CD4-positive, CD25-positive, alpha-beta regulatory T cell (primary cell): ENCODE results near the gene GRN. TPM values are rescaled to one million over a fixed set of nuclear protein-coding genes. Genes with fewer than 3 reads are reported as not detected.
"Not testable (repeated sequence)": the region's sequence is repeated elsewhere in the genome, so short reads cannot be mapped to it uniquely, and the experiment has no call there.

Experiments used
- ATAC-seq, 2 donors: fragments of 150-1000 bp; cut with Tn5 transposase; one replicate each; pipeline ENCODE4 v1.10.0; 2021; ENCODE audit warnings: low read depth in 2 of 2, moderate number of reproducible peaks in 2 of 2, moderate library complexity in 1 of 2
- DNase-seq, 3 donors: peaks; one replicate each; pipeline versions ENCODE4 v3.0.0 to v3.0.0-alpha.2; 2012 to 2022; ENCODE audit warnings: mixed read lengths in 1 of 3
- H3K27ac ChIP-seq: one replicate; pipeline ENCODE4 v1.7.0; 2013; ENCODE audit warnings: mild to moderate bottlenecking, low read length; ENCODE audit not compliant: insufficient read depth, poor library complexity, severe bottlenecking
- H3K27me3 ChIP-seq: one replicate; pipeline ENCODE4 v1.7.0; 2013; ENCODE audit warnings: low read length; ENCODE audit not compliant: control insufficient read depth, insufficient read depth
- H3K36me3 ChIP-seq: one replicate; pipeline ENCODE4 v1.7.0; 2013; ENCODE audit warnings: mild to moderate bottlenecking, low read length, moderate library complexity; ENCODE audit not compliant: control insufficient read depth, insufficient read depth
- H3K4me1 ChIP-seq: 2 replicates; pipeline ENCODE4 v1.7.0; 2013; ENCODE audit warnings: mild to moderate bottlenecking, low read length; ENCODE audit not compliant: insufficient read depth, control insufficient read depth, poor library complexity, severe bottlenecking
- H3K4me3 ChIP-seq: one replicate; pipeline ENCODE4 v1.7.0; 2013; ENCODE audit warnings: low read depth, mild to moderate bottlenecking, low read length, moderate library complexity
- H3K9me3 ChIP-seq, 2 experiments: 1 replicate in 1 of 2; 2 replicates in 1 of 2; pipeline ENCODE4 v1.7.0; 2013; ENCODE audit warnings: low read length in 2 of 2, mild to moderate bottlenecking in 1 of 2, moderate library complexity in 1 of 2; ENCODE audit not compliant: control insufficient read depth in 2 of 2
- H3K27ac Mint-ChIP-seq, 3 donors: one replicate each; pipeline ENCODE4 v1.8.0; 2020 to 2022; ENCODE audit warnings: mild to moderate bottlenecking in 3 of 3, mixed read lengths in 3 of 3, moderate library complexity in 2 of 3
- H3K27me3 Mint-ChIP-seq: one replicate; pipeline ENCODE4 v1.8.0; 2022; ENCODE audit warnings: mild to moderate bottlenecking, mixed read lengths
- H3K36me3 Mint-ChIP-seq: one replicate; pipeline ENCODE4 v1.8.0; 2020; ENCODE audit warnings: mixed read lengths
- H3K4me1 Mint-ChIP-seq, 4 donors: one replicate each; pipeline ENCODE4 v1.8.0; 2020 to 2022; ENCODE audit warnings: mixed read lengths in 4 of 4, mild to moderate bottlenecking in 1 of 4
- H3K4me3 Mint-ChIP-seq, 4 donors: one replicate each; pipeline ENCODE4 v1.8.0; 2020 to 2022; ENCODE audit warnings: mild to moderate bottlenecking in 4 of 4, mixed read lengths in 4 of 4, moderate library complexity in 3 of 4
- H3K9me3 Mint-ChIP-seq, 7 donors: one replicate each; pipeline ENCODE4 v1.8.0; 2020 to 2022; ENCODE audit warnings: mixed read lengths in 7 of 7, mild to moderate bottlenecking in 3 of 7, moderate library complexity in 2 of 7
- polyA plus RNA-seq, 4 donors: library from polyadenylated mRNA; unstranded; fragments of 300-500 nt; fragmentation: Illumina TruSeq; gene quantifications; one replicate each; pipeline ENCODE4 v1.2.3, GENCODE V29; 2021
- total RNA-seq: library from RNA; stranded (reverse); gene quantifications from one replicate; pipeline ENCODE4 v1.2.3, GENCODE V29; 2022

GRN gene
- total and polyA plus RNA-seq, 5 donors from 2014 or later = 24.3 to 39.4 (median 32.0) TPM

GRCh38 chr17:44389723-44390202 is 44.7 kb downstream of the GRN start:
- no peak for ATAC-seq
- H3K4me1 Mint-ChIP-seq = peaks cover 0 to 17% (median 3%) of the 10 kb centered on the region in 4 donors
- H3K36me3 Mint-ChIP-seq = no peaks in the 10 kb centered on the region
- no peaks in the 10 kb centered on the region for H3K36me3 ChIP-seq
- peaks cover 20% of the 10 kb centered on the region for H3K27me3 Mint-ChIP-seq
- no peak overlapping the region for H3K27ac ChIP-seq
- no peak for DNase-seq
- peak overlapping the region in 1 of 3 donors; percentile 85 for H3K27ac Mint-ChIP-seq
- H3K9me3 ChIP-seq = no peaks in the 10 kb centered on the region
- H3K4me3 ChIP-seq = no peak overlapping the region
- no peaks in the 10 kb centered on the region for H3K9me3 Mint-ChIP-seq
- peaks cover 13% of the 10 kb centered on the region for H3K4me1 ChIP-seq
- H3K27me3 ChIP-seq = peaks cover 5% of the 10 kb centered on the region
- peak overlapping the region in 1 of 4 donors; percentile 66 for H3K4me3 Mint-ChIP-seq

GRCh38 chr17:44390250-44390870 is 45.3 kb downstream of the GRN start:
- Histone ChIP-seq H3K4me3 (no peak overlapping the region), H3K36me3 (no peaks in the 10 kb centered on the region), H3K27me3 (peaks cover 5% of the 10 kb centered on the region), H3K27ac (no peak overlapping the region), H3K4me1 (peaks cover 7% of the 10 kb centered on the region), H3K9me3 (no peaks in the 10 kb centered on the region)
- peaks cover 0 to 13% (median 3%) of the 10 kb centered on the region in 4 donors for H3K4me1 Mint-ChIP-seq
- H3K9me3 Mint-ChIP-seq = no peaks in the 10 kb centered on the region
- H3K27me3 Mint-ChIP-seq = peaks cover 16% of the 10 kb centered on the region
- no peak overlapping the region for H3K4me3 Mint-ChIP-seq
- DNase-seq (no peak), ATAC-seq (no peak)
- no peak overlapping the region for H3K27ac Mint-ChIP-seq
- H3K36me3 Mint-ChIP-seq = no peaks in the 10 kb centered on the region

- not testable (repeated sequence) for H3K9me3 Mint-ChIP-seq, H3K27ac ChIP-seq, H3K4me3 Mint-ChIP-seq, ATAC-seq, H3K4me1 Mint-ChIP-seq, H3K27me3 ChIP-seq, DNase-seq, H3K9me3 ChIP-seq, H3K27ac Mint-ChIP-seq, H3K4me3 ChIP-seq, H3K27me3 Mint-ChIP-seq, H3K4me1 ChIP-seq
- H3K36me3 Mint-ChIP-seq = peaks cover 16% of the 10 kb centered on the region
- peaks cover 19% of the 10 kb centered on the region for H3K36me3 ChIP-seq
These were observed 49.0 kb downstream of the GRN start for GRCh38 chr17:44394112-44394511.

- no peaks in the 10 kb centered on the region for H3K9me3 Mint-ChIP-seq
- peaks cover 24% of the 10 kb centered on the region for H3K36me3 Mint-ChIP-seq
- Histone ChIP-seq H3K9me3 (no peaks in the 10 kb centered on the region), H3K4me1 (no peaks in the 10 kb centered on the region), H3K36me3 (peaks cover 26% of the 10 kb centered on the region), H3K27ac (no peak overlapping the region), H3K4me3 (no peak overlapping the region), H3K27me3 (no peaks in the 10 kb centered on the region)
- no peak overlapping the region for H3K27ac Mint-ChIP-seq
- DNase-seq (no peak), ATAC-seq (no peak)
- H3K4me1 Mint-ChIP-seq = peaks cover 0 to 6% (median 2%) of the 10 kb centered on the region in 4 donors
- H3K4me3 Mint-ChIP-seq = peak overlapping the region in 1 of 4 donors; percentile 5
- H3K27me3 Mint-ChIP-seq = no peaks in the 10 kb centered on the region
These were observed 49.7 kb downstream of the GRN start for GRCh38 chr17:44394833-44395232.

- Histone ChIP-seq H3K36me3 (peaks cover 45% of the 10 kb centered on the region), H3K4me1 (no peaks in the 10 kb centered on the region), H3K4me3 (no peak overlapping the region), H3K27me3 (no peaks in the 10 kb centered on the region), H3K27ac (no peak overlapping the region), H3K9me3 (no peaks in the 10 kb centered on the region)
- no peak for DNase-seq
- H3K27ac Mint-ChIP-seq = peak overlapping the region in 1 of 3 donors; percentile 3
- no peak for ATAC-seq
- H3K4me3 Mint-ChIP-seq = no peak overlapping the region
- peaks cover 38% of the 10 kb centered on the region for H3K36me3 Mint-ChIP-seq
- H3K4me1 Mint-ChIP-seq = peaks cover 0 to 4% (median 3%) of the 10 kb centered on the region in 4 donors
- peaks cover 0 to 2% (median 0%) of the 10 kb centered on the region in 7 donors for H3K9me3 Mint-ChIP-seq
- H3K27me3 Mint-ChIP-seq = no peaks in the 10 kb centered on the region
These were observed 51.8 kb downstream of the GRN start for GRCh38 chr17:44396946-44397345.

GRCh38 chr17:44397479-44398440 is 52.7 kb downstream of the GRN start:
- peaks cover 0 to 2% (median 0%) of the 10 kb centered on the region in 7 donors for H3K9me3 Mint-ChIP-seq
- peak in 1 of 2 donors; percentile 15 for ATAC-seq

GRCh38 chr17:44398692-44399691 is 53.9 kb downstream of the GRN start:
- no peak overlapping the region for H3K4me3 Mint-ChIP-seq
- ATAC-seq = no peak
- H3K27ac Mint-ChIP-seq = peak overlapping the region in 2 of 3 donors; percentile 26 to 94
- H3K9me3 ChIP-seq = no peaks in the 10 kb centered on the region
- H3K27ac ChIP-seq = no peak overlapping the region
- peaks cover 0 to 2% (median 0%) of the 10 kb centered on the region in 7 donors for H3K9me3 Mint-ChIP-seq
- peaks cover 51% of the 10 kb centered on the region for H3K36me3 ChIP-seq
- H3K4me1 ChIP-seq = no peaks in the 10 kb centered on the region
- peaks cover 44% of the 10 kb centered on the region for H3K36me3 Mint-ChIP-seq
- no peaks in the 10 kb centered on the region for H3K27me3 ChIP-seq
- peaks cover 0 to 4% (median 3%) of the 10 kb centered on the region in 4 donors for H3K4me1 Mint-ChIP-seq
- no peak for DNase-seq
- H3K27me3 Mint-ChIP-seq = no peaks in the 10 kb centered on the region
- H3K4me3 ChIP-seq = no peak overlapping the region

More at GRCh38 chr17:44397479-44398440, 52.7 kb downstream of the GRN start:
- Mint-ChIP-seq H3K4me3 (no peak overlapping the region), H3K27ac (peak overlapping the region in 1 of 3 donors; percentile 43), H3K36me3 (peaks cover 44% of the 10 kb centered on the region), H3K4me1 (peaks cover 0 to 4% (median 3%) of the 10 kb centered on the region in 4 donors), H3K27me3 (no peaks in the 10 kb centered on the region)
- H3K36me3 ChIP-seq = peaks cover 49% of the 10 kb centered on the region
- H3K27ac ChIP-seq = no peak overlapping the region
- no peak overlapping the region for H3K4me3 ChIP-seq
- DNase-seq = no peak
- H3K4me1 ChIP-seq = no peaks in the 10 kb centered on the region
- H3K9me3 ChIP-seq = no peaks in the 10 kb centered on the region
- H3K27me3 ChIP-seq = no peaks in the 10 kb centered on the region
